GM12801 (cell line): ENCODE data around the gene TGOLN2.

ENCODE experiments used
- TF ChIP-seq, protein P1 (sequence below): IDR thresholded peaks from one replicate; pipeline ENCODE4 v1.5.1; 2011; ENCODE audit warnings: control low read depth; ENCODE audit not compliant: insufficient read length; ENCODE audit errors: extremely low read depth

TGOLN2 gene

DNA sequence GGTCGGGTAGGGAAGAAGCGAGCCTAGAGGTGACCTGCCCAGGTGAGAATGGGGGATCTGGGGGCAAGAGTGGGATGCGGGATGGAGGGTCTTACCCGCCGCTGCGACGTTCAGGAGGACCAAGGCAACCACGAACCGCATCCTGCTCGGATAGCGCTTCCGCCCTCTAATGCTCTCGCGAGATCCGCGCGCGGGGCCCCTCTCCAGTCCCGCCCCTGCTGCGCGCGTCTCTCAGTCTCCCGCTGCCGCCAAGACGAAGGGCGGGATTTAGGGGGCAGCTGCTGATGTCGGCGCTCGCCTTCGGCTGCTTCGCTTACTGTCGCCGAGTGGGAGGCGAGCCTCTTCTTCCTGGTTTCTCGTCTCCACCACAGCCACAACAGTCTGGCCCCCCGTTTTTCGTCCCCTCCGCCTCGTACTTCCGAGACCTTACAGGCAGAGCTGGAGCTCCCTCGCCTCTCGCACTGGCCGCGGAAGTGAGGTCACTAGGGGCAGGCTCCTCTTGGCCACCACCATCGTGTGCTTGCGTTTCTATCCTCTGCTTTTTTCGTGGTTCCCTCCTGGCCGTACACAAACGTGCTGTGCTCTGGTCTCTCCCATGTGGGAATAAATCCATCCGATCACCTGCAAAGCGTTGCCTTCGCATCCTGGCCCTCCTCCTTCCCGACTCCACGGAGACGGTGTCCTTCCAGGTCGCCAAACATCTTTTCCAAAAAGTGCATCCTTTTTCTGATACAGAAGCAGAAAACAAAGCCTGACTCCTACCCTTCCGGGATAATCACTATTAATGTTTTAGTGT lies at the start of gene TGOLN2:
Gene TGOLN2, minus strand, starts transcription at position 168 of the 796 bp plus-strand sequence. Its CDS starts 27 bp downstream, at position 141.
- TF ChIP-seq, protein P1, sequence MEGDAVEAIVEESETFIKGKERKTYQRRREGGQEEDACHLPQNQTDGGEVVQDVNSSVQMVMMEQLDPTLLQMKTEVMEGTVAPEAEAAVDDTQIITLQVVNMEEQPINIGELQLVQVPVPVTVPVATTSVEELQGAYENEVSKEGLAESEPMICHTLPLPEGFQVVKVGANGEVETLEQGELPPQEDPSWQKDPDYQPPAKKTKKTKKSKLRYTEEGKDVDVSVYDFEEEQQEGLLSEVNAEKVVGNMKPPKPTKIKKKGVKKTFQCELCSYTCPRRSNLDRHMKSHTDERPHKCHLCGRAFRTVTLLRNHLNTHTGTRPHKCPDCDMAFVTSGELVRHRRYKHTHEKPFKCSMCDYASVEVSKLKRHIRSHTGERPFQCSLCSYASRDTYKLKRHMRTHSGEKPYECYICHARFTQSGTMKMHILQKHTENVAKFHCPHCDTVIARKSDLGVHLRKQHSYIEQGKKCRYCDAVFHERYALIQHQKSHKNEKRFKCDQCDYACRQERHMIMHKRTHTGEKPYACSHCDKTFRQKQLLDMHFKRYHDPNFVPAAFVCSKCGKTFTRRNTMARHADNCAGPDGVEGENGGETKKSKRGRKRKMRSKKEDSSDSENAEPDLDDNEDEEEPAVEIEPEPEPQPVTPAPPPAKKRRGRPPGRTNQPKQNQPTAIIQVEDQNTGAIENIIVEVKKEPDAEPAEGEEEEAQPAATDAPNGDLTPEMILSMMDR = no peak

DNA sequence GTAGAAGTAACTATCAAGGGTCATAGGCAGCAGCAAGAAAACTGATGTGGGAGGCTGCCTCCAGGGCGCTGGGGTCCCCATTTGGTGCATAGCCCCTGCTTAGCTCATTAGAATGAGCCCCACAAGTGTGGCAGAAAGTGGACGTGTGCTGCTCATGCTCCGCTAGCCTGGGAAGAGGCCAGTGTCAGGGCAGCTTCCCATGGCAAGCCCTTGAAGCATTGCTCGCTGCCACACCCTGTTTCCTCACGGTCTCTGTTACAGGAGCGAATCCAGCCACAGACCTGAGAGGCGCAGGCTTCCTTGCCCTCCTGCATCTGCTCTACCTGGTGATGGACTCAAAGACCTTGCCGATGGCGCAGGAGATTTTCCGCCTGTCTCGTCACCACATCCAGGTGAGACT lies 49.3 kb upstream of the TGOLN2 start:
- TF ChIP-seq, protein P1 = no peak

DNA sequence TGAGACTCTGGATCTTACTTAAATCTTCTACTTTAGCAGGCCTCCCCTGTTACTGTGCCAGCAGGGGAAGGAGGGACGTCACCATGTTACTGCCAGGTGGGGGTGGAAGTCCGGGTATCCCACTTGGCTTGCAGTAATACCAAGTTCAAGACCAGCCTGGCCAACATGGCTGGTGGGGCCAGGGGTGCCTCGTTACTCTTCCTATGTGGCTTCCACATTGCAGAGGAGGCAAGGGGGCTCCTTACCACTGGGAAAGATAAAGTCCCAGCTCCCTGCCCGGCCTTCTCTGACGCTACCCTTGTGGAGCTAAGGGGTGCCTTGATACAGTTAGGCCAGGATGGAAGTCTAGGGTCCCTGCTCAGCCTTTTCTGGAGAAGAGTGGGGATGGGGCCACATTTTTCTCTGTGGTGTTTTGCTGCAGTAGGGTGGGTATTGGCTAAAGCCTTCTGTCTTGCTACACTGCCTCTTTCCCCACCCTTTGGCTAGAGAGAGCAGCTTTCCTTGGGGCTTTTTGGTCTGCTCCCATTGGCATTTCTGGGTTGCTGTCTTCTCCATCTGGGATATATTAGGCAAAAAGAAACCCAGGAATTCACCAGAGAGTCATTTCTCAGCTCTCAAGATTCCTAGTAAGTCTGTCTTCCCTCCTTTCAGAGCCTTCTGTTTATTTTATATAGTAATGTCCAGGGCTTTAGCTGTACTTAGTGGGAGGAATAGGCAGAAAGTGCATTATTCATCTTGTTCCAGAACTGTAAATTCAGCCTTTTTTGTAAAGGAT lies 48.7 kb upstream of the TGOLN2 start:
- TF ChIP-seq, protein P1 = no peak

DNA sequence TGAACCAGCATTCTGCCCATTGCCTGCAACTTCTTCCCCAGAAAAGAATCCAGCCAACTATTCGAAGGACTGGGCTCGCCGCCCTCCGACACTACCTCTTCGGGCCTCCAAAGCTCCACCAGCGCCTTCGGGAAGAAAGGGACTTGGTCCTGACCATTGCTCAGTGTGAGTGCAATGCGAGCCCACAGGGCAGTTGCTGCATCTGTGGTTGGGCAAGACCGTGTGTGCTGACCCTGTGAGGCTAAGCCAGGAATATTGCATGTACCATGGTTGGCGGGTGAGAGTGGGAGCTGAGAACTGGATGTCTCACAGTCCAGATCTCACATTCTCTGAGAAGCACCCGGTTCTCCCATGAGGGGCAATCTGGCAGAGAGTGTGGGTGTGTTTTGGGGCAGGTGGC lies 43.3 kb upstream of the TGOLN2 start:
- TF ChIP-seq, protein P1 = no peak

DNA sequence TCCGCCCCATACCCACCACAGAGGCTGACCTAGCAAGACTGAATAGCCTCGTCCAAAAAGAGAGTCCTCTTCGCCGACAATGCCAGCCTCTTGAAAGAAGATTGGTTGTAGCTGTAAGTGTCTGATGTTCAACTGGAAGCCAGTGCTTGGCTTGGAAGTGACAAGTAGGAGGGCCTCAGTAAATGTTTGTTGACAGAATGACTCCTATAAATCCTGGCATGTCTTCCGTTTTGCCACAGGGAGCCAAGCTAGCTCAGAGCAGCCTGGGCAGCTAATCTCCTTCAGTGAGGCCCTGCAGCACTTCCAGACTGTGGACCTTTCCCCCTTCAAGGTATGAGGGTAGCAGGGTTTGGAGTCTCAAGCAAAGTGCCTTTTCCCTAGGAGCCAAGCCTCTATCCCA lies 41.7 kb upstream of the TGOLN2 start:
- TF ChIP-seq, protein P1 = no peak

DNA sequence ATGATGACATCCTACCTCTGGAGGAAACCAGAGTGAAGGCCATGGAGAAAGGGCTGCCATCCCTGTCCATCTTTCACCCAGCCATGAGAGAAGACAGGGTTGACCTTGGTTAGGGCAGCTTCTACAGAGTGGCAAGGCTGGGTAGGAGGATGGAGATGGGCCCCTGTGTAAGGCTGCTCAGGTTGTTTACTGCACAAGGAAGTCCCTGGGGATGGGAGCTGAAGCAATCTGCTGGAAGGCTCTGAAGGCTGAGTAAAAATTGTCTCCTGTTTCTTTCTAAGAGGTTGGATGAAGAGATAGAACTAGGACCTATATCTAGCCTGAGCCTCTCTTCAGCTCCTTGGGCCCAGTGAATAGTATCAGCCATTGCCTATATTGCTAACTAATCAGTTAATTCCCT lies 41.1 kb upstream of the TGOLN2 start:
- TF ChIP-seq, protein P1 = no peak

DNA sequence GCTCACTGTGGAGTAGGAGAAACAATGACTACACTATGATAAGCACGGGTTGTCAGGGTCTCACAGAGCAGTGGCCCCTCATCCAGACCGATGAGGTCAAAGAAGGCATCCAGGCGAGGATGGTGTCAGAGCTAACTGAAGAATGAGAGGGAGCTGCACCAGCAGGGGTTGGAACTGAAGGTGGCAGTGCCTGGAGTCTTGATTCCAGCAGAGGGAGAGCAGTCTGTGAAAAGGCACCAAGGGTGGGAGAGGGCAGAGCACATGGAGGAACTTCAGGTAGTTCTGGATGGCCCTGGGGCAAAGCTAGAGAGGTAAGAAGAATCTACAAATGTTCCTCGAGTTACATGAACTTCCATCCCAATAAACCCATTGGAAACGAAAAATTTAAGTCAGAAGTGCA lies 39.4 kb upstream of the TGOLN2 start:
- TF ChIP-seq, protein P1 = no peak
